K562 (cell line): ENCODE measurements around the gene RNF168. TPM values are rescaled to one million over a fixed set of nuclear protein-coding genes. Genes with fewer than 3 reads are reported as not detected.

Experiments
- ATF1 ChIP-seq, 2 experiments: fragments of 450-650 bp in 1 of 2; IDR thresholded peaks; 2 replicates each; pipeline ENCODE4 v1.6.1; 2016; ENCODE audit warnings: missing compliant biosample characterization in 1 of 2, missing genetic modification characterization in 1 of 2
- CBX5 ChIP-seq: IDR thresholded peaks from 2 replicates; pipeline ENCODE4 v1.6.1; 2014; ENCODE audit warnings: low read depth, borderline replicate concordance
- CCAR2 ChIP-seq: fragments of 200-400 bp; formaldehyde crosslinking; IDR thresholded peaks from 2 replicates; pipeline ENCODE4 v1.6.1; 2017; ENCODE audit warnings: mild to moderate bottlenecking, low read depth, low read length
- CHAMP1 ChIP-seq: fragments of 450-650 bp; IDR thresholded peaks from 2 replicates; pipeline ENCODE4 v1.6.1; 2016; ENCODE audit warnings: mild to moderate bottlenecking
- CTCF ChIP-seq, 3 experiments: IDR thresholded peaks in 2 of 3; conservative IDR thresholded peaks in 1 of 3; 2 replicates each; pipeline ENCODE4 v1.5.1; 2011 to 2012; ENCODE audit warnings: low read length in 3 of 3, mild to moderate bottlenecking in 3 of 3, control low read depth in 2 of 3, improper control_type of control experiment in 1 of 3, inconsistent platforms in 1 of 3, low read depth in 1 of 3, mixed read lengths in 1 of 3, moderate library complexity in 1 of 3; ENCODE audit not compliant: insufficient read depth in 2 of 3
- KAT2B ChIP-seq: IDR thresholded peaks from one replicate; pipeline ENCODE4 v1.6.1; 2012; ENCODE audit warnings: low read depth, mild to moderate bottlenecking, control low read depth, inconsistent platforms, low read length, moderate library complexity
- MTA3 ChIP-seq: fragments of 450-650 bp; formaldehyde crosslinking; IDR thresholded peaks from 2 replicates; pipeline ENCODE4 v1.6.1; 2017; ENCODE audit warnings: mild to moderate bottlenecking, borderline replicate concordance
- NEUROD1 ChIP-seq: fragments of 150-350 bp; IDR thresholded peaks from 2 replicates; pipeline ENCODE4 v1.6.1; 2014; ENCODE audit warnings: borderline replicate concordance, low read length, low read depth; ENCODE audit not compliant: partially characterized antibody
- NR2C1 ChIP-seq, 2 experiments: fragments of 450-650 bp; IDR thresholded peaks; 2 replicates each; pipeline ENCODE4 v1.6.1; 2017; ENCODE audit warnings: mild to moderate bottlenecking in 2 of 2, antibody characterized with exemption in 1 of 2, inconsistent platforms in 1 of 2, missing compliant biosample characterization in 1 of 2, missing genetic modification characterization in 1 of 2
- RCOR1 ChIP-seq, 2 experiments: IDR thresholded peaks; 2 replicates each; pipeline ENCODE4 v1.6.1; 2012; ENCODE audit warnings: low read depth in 2 of 2, low read length in 2 of 2, borderline replicate concordance in 1 of 2, improper control_type of control experiment in 1 of 2
- RFX7 ChIP-seq: fragments of 250-450 bp; sonication (Bioruptor Pico); IDR thresholded peaks from 2 replicates; pipeline ENCODE4 v1.5.1; 2021; ENCODE audit warnings: mild to moderate bottlenecking
- SIN3B ChIP-seq: fragments of 450-650 bp; IDR thresholded peaks from 2 replicates; pipeline ENCODE4 v1.6.1; 2017; ENCODE audit warnings: low read depth, mild to moderate bottlenecking, moderate library complexity
- TEAD4 ChIP-seq, 2 experiments: sonication (generic) in 1 of 2; formaldehyde crosslinking in 1 of 2; IDR thresholded peaks; 2 replicates each; pipeline versions ENCODE4 v1.6.1 to v1.8.0; 2012 to 2022; ENCODE audit warnings: borderline replicate concordance in 1 of 2, inconsistent platforms in 1 of 2, low read length in 1 of 2, mild to moderate bottlenecking in 1 of 2, missing genetic modification reagents in 1 of 2
- ZBTB1 ChIP-seq: sonication (generic); formaldehyde crosslinking; IDR thresholded peaks from 2 replicates; pipeline ENCODE4 v1.8.1; 2023; ENCODE audit warnings: missing genetic modification reagents, low read depth, mild to moderate bottlenecking, borderline replicate concordance
- polyA plus RNA-seq, 8 experiments: library from polyadenylated mRNA; depleted of rRNA in 4 of 8; stranded (reverse) in 5 of 8; unstranded in 3 of 8; fragments of >200 nt; fragmentation: Nextera tagmentation in 2 of 8; fragmentation: Illumina TruSeq in 1 of 8; extraction: Ambion mirVana in 2 of 8; extraction: Trizol in 1 of 8; gene quantifications; 2 replicates each; pipeline versions ENCODE4 v1.2.1 to v1.2.3, GENCODE V29; 2011 to 2014; ENCODE audit warnings: inconsistent platforms in 1 of 8, missing spikeins in 1 of 8
- total RNA-seq, 7 experiments: library from RNA; depleted of rRNA in 6 of 7; stranded (reverse); fragments of >200 nt in 6 of 7; fragmentation: Illumina TruSeq in 2 of 7; extraction: Trizol in 2 of 7; gene quantifications; 2 replicates each; pipeline versions ENCODE4 v1.2.1 to v1.2.3, GENCODE V29; 2011 to 2021; ENCODE audit warnings: low replicate concordance in 1 of 7
- TF ChIP-seq, protein P1 (sequence below): IDR thresholded peaks from 2 replicates; pipeline ENCODE4 v1.6.1; 2014; ENCODE audit warnings: antibody characterized with exemption
- TF ChIP-seq, protein P2 (sequence below): fragments of 450-650 bp; conservative IDR thresholded peaks from 2 replicates; pipeline ENCODE4 v1.6.1; 2016; ENCODE audit warnings: missing genetic modification characterization, low read depth, mild to moderate bottlenecking, control low read depth, missing compliant biosample characterization
- TF ChIP-seq, protein P3 (sequence below): fragments of 250-450 bp; sonication (Bioruptor Pico); IDR thresholded peaks from 2 replicates; pipeline ENCODE4 v1.8.0; 2022; ENCODE audit warnings: inconsistent platforms, mild to moderate bottlenecking, moderate library complexity, borderline replicate concordance

Gene RNF168
- total and polyA plus RNA-seq, 9 of the 15 experiments (the other 6 are each of a cell fraction or from before 2014, with no cell fraction given) = 6.0 to 32.1 (median 16.6) TPM

DNA sequence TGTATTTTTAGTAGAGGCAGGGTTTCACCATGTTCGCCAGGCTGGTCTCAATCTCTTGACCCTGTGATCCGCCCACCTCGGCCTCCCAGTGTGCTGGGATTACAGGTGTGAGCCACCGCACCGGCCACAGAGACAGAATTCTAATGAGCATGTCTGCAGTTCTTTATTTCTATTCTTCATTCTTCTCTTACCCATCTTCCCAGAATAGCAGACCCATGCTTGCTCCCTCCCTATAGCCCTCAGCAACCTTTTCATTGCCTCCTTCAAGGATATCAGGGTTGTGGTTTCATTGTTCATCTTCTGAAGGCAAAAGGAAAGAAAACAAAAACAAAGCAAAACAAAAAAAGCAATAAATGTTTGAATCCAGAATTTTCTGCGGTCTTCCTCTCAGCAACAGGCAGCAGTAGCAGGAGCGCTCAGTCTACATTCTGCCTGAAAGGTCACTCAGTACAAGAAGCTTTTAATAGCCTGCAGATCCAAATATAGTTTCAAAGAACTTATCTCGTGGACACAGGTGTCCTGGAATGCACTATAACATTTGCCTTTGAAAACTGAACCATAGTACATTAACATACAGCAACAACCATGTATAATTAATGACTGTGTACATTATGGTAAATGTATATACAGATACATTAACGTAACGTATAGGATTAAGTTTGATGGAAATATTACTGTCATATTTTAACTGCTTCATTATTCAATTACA, 11.5 kb upstream of the RNF168 start, which contains the start of gene SMCO1 (continued):
- TF ChIP-seq NR2C1 (IDR thresholded peaks at IDR 0.05) (0 out of 2 replicates have a peak, but pooled peaks have one; percentile 25), NR2C1 (tag; IDR thresholded peaks at IDR 0.05) (no peak), MTA3 (0 out of 2 replicates have a peak, but pooled peaks have one; percentile 44), ATF1 (CRISPR knock-in tag; IDR thresholded peaks at IDR 0.05) (no peak), ATF1 (tag; IDR thresholded peaks at IDR 0.05) (no peak), RFX7 (no peak), CBX5 (no peak), TEAD4 (IDR thresholded peaks at IDR 0.05; ENCODE audit: low read length) (peak; percentile 88), TEAD4 (CRISPR knock-in tag; IDR thresholded peaks at IDR 0.05; ENCODE audit: borderline replicate concordance) (no peak), KAT2B (no peak), CHAMP1 (no peak), CCAR2 (no peak), CTCF (IDR thresholded peaks at IDR 0.05 in 2 of 3, conservative IDR thresholded peaks at IDR 0.05 in 1 of 3; ENCODE audit: insufficient read depth in 2 of 3, low read depth in 1 of 3, low read length in 3 of 3) (no peak), RCOR1 (IDR thresholded peaks at IDR 0.05; ENCODE audit: borderline replicate concordance in 1 of 2, low read depth in 2 of 2, low read length in 2 of 2) (no peak), SIN3B (no peak), NEUROD1 (no peak), ZBTB1 (CRISPR knock-in tag) (no peak)
- TF ChIP-seq, protein P1, sequence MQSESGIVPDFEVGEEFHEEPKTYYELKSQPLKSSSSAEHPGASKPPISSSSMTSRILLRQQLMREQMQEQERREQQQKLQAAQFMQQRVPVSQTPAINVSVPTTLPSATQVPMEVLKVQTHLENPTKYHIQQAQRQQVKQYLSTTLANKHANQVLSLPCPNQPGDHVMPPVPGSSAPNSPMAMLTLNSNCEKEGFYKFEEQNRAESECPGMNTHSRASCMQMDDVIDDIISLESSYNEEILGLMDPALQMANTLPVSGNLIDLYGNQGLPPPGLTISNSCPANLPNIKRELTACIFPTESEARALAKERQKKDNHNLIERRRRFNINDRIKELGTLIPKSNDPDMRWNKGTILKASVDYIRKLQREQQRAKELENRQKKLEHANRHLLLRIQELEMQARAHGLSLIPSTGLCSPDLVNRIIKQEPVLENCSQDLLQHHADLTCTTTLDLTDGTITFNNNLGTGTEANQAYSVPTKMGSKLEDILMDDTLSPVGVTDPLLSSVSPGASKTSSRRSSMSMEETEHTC = no peak
- TF ChIP-seq, protein P2, sequence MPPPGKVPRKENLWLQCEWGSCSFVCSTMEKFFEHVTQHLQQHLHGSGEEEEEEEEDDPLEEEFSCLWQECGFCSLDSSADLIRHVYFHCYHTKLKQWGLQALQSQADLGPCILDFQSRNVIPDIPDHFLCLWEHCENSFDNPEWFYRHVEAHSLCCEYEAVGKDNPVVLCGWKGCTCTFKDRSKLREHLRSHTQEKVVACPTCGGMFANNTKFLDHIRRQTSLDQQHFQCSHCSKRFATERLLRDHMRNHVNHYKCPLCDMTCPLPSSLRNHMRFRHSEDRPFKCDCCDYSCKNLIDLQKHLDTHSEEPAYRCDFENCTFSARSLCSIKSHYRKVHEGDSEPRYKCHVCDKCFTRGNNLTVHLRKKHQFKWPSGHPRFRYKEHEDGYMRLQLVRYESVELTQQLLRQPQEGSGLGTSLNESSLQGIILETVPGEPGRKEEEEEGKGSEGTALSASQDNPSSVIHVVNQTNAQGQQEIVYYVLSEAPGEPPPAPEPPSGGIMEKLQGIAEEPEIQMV (tag) = no peak
- TF ChIP-seq, protein P3, sequence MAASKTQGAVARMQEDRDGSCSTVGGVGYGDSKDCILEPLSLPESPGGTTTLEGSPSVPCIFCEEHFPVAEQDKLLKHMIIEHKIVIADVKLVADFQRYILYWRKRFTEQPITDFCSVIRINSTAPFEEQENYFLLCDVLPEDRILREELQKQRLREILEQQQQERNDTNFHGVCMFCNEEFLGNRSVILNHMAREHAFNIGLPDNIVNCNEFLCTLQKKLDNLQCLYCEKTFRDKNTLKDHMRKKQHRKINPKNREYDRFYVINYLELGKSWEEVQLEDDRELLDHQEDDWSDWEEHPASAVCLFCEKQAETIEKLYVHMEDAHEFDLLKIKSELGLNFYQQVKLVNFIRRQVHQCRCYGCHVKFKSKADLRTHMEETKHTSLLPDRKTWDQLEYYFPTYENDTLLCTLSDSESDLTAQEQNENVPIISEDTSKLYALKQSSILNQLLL (CRISPR knock-in tag) = no peak
